Upper lobe of left lung (tissue), 4 donors: ENCODE results near the gene PHF21B.

ENCODE experiments used
- CTCF ChIP-seq, 6 experiments: fragments of 450-650 bp in 4 of 6; fragments of 200-600 bp in 2 of 6; sonication (generic) in 2 of 6; IDR thresholded peaks; one replicate each; pipeline ENCODE4 v1.5.1; 2016 to 2019; ENCODE audit warnings: antibody characterized with exemption in 6 of 6
- POLR2A ChIP-seq, 4 donors: fragments of 450-650 bp; IDR thresholded peaks; one replicate each; pipeline ENCODE4 v1.5.1; 2016 to 2017; ENCODE audit warnings: antibody characterized with exemption in 4 of 4, mild to moderate bottlenecking in 2 of 4

- TF ChIP-seq CTCF (IDR thresholded peaks at IDR 0.05) = no peak
- no peak for TF ChIP-seq POLR2A (IDR thresholded peaks at IDR 0.05)
Observed at GRCh38 chr22:44918925-44919392, 90.8 kb downstream of the PHF21B start.
